ENCODE measurements around the gene NEDD8. TPM values are rescaled to one million over a fixed set of nuclear protein-coding genes. Genes with fewer than 3 reads are reported as not detected.

Gene NEDD8
- total RNA-seq, 1 experiment from 2014 or later = 214 TPM

DNA sequence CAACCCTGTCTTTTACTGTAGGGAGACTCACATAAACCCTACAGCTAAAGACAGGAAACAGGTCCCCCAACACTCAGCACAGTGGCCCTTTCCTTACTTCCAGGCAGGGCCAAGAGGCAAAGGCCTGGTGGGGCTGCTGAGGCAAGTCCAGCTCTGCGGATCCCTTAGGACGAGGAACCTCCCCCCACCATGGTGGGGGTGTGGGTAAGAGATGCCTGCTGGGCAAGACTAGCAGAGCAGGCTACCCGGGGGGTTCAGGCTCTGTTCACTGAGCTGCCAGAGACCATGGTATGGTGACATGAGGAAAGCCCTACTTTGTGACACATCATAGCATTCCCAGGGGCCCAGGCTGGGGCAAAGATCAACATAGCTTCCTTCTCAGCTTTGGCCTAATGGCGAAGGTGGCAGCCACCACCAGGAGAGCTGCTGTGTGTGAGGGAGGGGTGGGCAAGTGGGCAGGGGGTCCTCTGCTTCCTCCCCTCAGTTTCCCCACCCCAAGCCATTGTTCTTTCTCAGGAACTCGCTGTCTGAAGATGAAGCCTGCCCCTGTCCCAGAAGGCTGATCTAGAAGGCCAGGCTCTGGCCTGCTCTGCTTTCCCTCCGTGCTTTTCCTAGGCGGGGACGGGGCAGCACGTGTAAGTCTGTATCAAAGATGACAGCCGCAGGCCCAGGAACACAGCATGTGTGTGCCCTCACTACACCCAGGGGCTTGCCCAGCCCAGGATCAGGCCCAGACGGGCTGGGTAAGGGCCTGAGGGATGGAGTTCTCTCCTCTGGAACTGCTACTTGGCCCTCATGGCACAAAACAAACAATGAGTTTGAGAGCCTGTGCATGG is 20.3 kb upstream of the NEDD8 start:
- H3K36me3 Mint-ChIP-seq (ENCODE audit: insufficient read depth in 1 of 3, low read depth in 3 of 3) = no peaks in the 10 kb centered on the region
- H3K23me2 ChIP-seq (ENCODE audit: insufficient read length, low read depth, low read length, poor library complexity, severe bottlenecking) = no peaks in the 10 kb centered on the region
- no peak overlapping the region for H3K4me3 Mint-ChIP-seq
- no peaks in the 10 kb centered on the region for H4K20me1 ChIP-seq (ENCODE audit: control insufficient read depth, insufficient read depth, insufficient read length)
- TF ChIP-seq CTCF (conservative IDR thresholded peaks at IDR 0.05) = no peak
- H3K18ac ChIP-seq (ENCODE audit: insufficient read length, low read depth, low read length) = no peak overlapping the region
- no peaks in the 10 kb centered on the region for H3K9me3 Mint-ChIP-seq
- no peak overlapping the region for H3K9ac ChIP-seq (ENCODE audit: extremely low read depth, insufficient read length, low read length)
- no peaks in the 10 kb centered on the region for H3K27me3 ChIP-seq (ENCODE audit: insufficient read depth, low read length)
- no peak overlapping the region for H2BK20ac ChIP-seq (ENCODE audit: low read depth, low read length, poor library complexity, severe bottlenecking)
- no peaks in the 10 kb centered on the region; the same call in 1 of the 2 replicates for H3K27me3 Mint-ChIP-seq (ENCODE audit: low read depth)
- no peak overlapping the region; a peak in 1 of 7 replicates for H3K27ac Mint-ChIP-seq
- H2BK120ac ChIP-seq (ENCODE audit: low read depth, low read length, poor library complexity, severe bottlenecking) = no peak overlapping the region
- no peak overlapping the region for H2BK12ac ChIP-seq (ENCODE audit: insufficient read length, low read depth, low read length)
- WGBS (ENCODE audit: extremely low coverage, insufficient read length, low lambda C conversion rate) = no CpG with 5 or more reads among the region's 11 CpGs
- no peak overlapping the region for H2BK5ac ChIP-seq (ENCODE audit: insufficient read length, low read length)
- no peaks in the 10 kb centered on the region for H3K4me1 Mint-ChIP-seq
- H3K4me1 ChIP-seq (ENCODE audit: insufficient read depth, low read length) = no peaks in the 10 kb centered on the region
- no peak overlapping the region for H4K5ac ChIP-seq (ENCODE audit: insufficient read length, low read depth, low read length)
- H3K4me2 ChIP-seq (ENCODE audit: insufficient read depth, insufficient read length, low read length) = no peak overlapping the region
- no peak overlapping the region for H2BK15ac ChIP-seq (ENCODE audit: low read depth, low read length)
- no peak overlapping the region for H3K4ac ChIP-seq (ENCODE audit: low read depth, low read length)
- H3K56ac ChIP-seq (ENCODE audit: insufficient read length, low read depth, low read length) = no peak overlapping the region
- H3K14ac ChIP-seq (ENCODE audit: insufficient read depth, low read length) = no peak overlapping the region
- no peaks in the 10 kb centered on the region for H3K79me1 ChIP-seq (ENCODE audit: insufficient read depth, low read depth, low read length, poor library complexity, severe bottlenecking)
- H3K23ac ChIP-seq (ENCODE audit: insufficient read length, low read depth, low read length) = no peak overlapping the region
- H3K79me2 ChIP-seq (ENCODE audit: insufficient read depth, low read length) = no peaks in the 10 kb centered on the region
- no peaks in the 10 kb centered on the region for H3K9me3 ChIP-seq (ENCODE audit: control insufficient read depth, low read depth, low read length)
- H2AFZ ChIP-seq (ENCODE audit: low read length) = no peak overlapping the region
- no peak overlapping the region for H3T11ph ChIP-seq (ENCODE audit: low read length)
- H2AK5ac ChIP-seq (ENCODE audit: insufficient read length, low read length) = no peak overlapping the region
- no peak for DNase-seq
- no peak overlapping the region for H4K91ac ChIP-seq (ENCODE audit: insufficient read length, low read depth, low read length)
- H4K8ac ChIP-seq (replicated peaks; ENCODE audit: insufficient read length, low read depth, low read length) = no peak overlapping the region
- H3K27ac ChIP-seq (ENCODE audit: insufficient read length, low read depth, low read length) = no peak overlapping the region
